Stimulated activated CD8-positive, alpha-beta memory T cell treated with anti-CD3 and anti-CD28 coated beads, Interleukin-2, amount 100 ng/mL, for 48 hours (primary cell): ENCODE data around the gene XPNPEP1.

Experiments used
- DNase-seq, 2 donors: peaks; one replicate each; pipeline ENCODE4 v3.0.0-alpha.2; 2020; ENCODE audit warnings: low read depth in 2 of 2

XPNPEP1 gene

GRCh38 chr10:109922976-109923921 is at the start of gene XPNPEP1:
XPNPEP1 (minus strand) TSS chr10:109923511; CDS start chr10:109923433, 78 bp downstream.
- peak; percentile 73 to 75 for DNase-seq

DNA sequence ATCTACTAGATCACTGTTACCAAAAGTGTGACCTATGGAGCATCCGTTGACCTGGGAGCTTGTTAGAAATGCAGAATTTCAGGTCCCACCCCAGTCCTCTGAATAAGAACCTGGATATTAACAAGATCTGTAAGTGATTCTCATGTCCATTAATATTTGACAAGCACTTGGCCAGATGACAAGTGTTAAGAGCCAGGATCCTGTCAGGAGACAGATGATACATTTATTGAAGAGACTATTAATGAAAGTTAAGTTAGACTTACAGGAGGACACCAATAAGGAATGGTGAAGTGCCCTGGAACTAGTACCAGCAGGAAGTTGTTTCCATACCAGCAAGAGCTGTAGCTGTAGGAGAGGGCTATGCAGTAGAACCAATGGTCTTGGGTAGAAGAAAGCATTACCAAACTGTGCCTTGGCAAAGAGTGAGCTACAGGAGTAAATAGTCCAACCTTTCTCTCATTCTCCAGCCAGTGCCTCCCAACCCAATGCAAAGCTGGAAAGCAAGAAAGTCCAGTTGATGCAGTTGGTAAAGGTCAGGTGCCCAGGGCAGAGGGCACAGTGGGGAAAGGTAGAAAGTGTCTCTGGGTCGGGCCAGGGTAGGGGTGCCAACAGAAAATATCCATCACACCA is 49.2 kb upstream of the XPNPEP1 start:
- no peak for DNase-seq

DNA sequence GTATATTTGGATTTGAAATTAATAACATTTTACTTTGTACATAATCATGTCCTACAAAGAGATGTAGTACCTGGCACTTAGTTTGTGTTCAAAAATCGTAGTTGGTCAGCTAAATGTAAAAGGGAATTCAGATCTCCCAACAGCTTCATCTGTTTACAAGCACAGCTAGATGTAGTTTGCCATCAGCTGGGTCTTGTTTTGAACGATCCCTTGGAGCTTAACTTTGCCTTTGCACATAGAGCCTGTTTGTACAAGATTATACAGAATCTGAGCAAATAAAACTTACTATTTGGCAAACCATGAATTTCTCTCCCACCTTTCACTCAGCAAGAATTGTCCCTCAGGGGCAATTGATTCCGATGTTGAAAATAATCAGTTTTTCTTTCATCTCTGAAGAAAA is 48.3 kb upstream of the XPNPEP1 start:
- no peak for DNase-seq

DNA sequence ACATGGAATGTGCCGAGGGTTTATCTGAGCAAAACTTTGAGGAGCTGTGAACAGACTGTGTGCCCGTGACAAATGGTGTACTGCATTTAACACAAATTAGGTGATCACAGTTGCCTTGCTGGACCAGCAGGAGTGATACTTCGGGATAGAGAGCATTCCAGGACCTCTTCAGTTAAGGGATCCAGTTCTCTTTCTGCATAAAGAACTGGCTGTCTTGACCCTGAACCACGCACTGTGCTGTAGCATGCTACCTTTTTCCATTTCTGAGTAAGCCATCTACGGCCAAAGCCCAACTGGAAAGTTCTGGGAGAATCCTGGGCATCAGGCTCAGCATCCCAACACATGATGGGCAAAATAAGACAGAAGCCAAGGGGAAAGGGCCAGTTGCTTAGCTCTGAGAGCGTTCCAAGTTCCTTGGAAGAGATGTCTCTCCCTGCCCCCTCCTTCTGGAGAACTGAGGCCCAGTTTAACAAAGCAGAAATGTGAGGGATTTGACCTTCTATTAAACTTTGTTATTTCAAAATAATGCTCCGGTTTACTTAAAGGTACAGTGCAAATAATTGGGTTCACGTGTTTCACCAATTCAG is 46.5 kb upstream of the XPNPEP1 start:
- no peak for DNase-seq

DNA sequence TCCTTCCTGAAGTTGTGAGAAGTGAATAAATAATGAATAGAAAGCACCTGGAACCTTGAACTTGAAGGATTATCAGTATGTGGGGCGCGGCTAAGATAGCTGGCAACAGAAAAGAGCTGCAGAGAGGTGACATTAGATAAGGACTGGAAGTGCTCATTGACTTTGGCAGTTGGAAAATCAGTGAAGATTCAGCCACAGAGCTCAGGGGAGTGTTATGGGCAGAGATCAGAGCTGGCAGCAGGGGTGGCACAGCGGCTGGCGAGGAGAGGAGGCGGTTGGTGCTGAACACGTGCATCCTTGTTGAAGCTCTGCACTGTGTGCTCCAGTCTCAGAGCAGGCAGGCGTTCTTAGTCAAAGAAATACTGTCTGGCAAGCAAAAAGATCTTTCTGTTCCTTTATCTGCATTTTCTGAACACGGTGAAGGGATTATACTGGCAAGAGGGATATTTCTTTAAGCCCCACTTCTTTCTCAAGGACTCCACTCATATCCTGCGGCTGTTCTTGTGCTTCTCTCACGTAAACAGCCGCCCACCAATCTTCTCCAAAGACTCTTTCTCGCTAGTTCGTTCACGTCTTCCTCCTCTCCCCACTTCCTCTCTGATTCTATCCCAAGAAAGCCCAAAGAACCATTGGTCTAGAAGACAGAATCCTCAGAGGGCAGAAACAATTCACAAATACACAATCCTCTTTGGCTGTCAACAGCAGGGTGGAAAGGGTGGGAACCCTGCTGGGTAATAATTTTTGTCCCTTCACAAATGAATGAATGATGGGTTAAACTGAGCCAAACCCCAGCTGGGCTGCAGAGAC is 45.8 kb upstream of the XPNPEP1 start:
- DNase-seq, result no peak

DNA sequence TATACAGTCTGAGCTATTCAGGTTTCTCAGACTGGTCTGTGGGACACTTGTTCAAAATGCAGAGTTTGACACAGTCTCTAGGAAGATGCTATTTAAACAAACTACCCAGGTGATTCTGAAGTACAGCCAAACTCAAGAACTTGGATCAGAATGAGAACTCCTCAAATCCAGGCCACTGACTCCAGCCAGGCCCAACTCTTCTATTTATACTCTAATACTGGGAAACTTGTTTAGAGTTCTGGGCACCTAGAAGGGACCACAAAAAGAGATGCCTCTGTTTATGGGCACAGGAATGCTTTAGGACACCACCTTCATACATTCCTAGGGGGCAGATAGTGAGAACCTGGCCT is 44.4 kb upstream of the XPNPEP1 start:
- no peak for DNase-seq

DNA sequence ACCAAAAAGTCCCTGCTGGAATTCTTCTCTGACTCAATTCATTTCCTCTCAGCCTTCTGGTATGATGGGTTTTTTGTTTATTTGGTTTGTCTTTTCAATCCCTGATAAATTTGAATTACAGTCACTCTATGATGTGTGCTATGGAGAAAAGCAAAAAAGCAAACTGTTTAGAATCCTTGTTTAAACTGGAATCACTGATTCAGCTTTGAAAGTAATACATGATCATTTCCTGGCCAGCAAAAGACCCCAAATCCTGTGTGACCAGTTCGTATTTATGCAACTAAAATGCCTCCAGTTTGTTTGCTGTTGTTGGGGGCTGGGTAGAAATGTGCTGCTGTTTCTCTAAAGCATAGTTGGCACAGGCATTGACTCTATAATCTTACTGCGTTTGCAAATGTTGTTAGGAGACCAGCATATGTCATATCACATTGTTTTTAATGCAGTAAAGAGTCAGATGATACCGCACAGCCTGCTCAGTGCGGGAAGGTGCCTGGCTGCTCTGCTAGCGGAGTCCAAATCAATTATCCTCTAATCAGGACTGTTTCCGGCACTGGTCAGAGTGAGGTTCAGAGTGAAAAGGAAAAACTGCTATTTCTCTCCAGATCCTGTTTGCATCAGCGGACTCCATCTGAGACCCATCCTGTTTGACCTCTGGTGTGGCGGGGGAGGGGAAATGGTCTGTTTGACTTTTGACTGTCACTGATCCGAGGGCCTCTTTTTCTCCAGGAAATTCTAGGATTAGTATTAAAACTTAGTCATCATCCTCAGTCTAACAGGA is 43.8 kb upstream of the XPNPEP1 start:
- no peak for DNase-seq

DNA sequence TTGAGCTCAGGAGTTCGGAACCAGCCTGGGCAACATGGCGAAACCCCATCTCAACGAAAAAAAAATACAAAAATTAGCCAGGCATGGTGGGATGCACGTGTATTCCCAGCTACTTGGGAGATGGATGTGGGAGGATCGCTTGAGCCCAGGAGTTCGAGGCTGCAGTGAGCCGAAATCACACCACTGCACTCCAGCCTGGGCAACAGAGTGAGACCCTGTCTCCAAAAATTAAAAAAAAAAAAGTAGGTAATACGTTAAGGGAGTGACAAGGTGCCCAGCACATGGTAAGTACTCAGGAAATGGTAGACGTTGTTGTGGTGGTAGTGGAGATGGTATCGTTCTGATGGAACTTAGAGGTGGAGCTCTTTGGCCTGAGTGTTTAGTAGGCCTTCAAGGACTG is 41.0 kb upstream of the XPNPEP1 start:
- DNase-seq, result no peak

GRCh38 chr10:109963439-109963838 is 40.1 kb upstream of the XPNPEP1 start:
- DNase-seq, result no peak

DNA sequence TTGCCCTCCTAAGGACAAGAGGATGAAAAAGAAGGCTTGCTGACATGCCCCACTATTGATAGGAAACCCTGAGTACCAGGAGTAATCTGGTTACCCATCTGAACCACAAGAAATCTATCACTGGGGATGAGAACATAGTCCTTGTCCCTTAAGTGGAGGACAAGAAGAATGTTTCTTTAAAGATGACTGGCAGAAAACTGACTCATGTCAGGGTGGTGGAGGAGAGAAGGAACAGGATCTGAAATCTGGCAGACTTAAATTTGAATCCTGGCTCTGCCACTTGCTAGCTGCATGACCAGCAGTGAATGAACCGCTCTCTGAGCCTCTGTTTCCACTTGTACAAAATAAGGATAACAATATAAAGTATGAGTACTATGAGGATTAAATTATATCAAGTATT is 38.9 kb upstream of the XPNPEP1 start:
- no peak for DNase-seq

DNA sequence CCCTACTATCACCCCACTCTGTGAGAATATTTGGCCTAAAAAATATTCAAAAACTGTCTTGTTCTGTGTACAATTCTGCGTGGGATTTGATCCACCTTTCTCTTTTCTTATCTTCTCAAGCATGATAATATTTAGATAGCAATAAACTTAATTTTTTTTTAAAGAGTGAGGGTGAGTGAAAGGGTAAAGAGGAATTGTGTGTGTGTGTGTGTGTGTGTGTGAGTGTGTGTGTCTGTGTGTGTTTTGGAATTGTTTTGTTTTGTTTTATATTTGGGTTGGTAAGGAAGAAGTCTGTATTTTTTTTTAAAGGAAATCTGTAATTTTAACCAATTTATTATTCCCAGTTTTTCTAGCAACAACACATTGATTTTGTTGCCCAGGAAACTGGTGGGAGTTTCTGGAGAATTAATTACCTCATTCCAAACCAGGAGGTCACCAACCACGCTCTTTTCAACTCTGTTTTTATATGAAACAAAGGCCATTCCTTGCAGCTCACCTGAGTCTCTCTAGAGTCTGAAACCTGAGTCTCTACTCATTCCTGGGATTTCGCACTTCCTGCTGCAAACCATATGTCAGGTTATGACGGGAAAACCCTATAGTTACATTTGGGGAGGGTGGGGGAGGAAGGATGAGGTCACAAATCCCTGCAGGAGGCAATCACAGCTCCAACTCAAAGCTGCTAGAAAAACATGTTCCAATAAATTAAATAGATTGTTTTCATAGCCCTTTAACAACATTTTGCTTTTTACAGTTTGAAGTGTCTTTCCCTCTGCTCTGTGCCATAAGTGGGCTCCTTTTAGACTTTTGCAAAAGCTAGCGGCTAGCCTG is 38.1 kb upstream of the XPNPEP1 start:
- DNase-seq, result no peak

DNA sequence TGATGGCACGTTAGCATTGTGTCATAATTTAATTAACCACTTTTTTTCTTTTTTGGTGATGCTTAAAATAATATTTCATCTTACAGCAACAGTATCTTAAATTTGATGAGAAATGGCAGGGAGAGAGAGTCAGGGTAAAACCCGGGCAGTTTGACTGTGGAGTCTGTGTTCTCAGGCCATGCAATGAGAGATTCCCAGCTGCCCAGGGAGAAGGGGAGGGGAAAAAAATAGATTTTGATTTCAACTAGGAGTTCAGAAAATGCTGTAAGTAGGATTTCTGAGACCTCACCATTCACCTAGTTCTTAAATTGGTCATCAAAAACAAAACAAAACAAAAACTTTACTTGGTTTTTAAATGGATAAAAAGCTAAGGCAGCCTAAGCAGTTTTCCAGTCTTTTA is 37.4 kb upstream of the XPNPEP1 start:
- no peak for DNase-seq

GRCh38 chr10:109959259-109960145 is 36.2 kb upstream of the XPNPEP1 start:
- DNase-seq, result no peak

DNA sequence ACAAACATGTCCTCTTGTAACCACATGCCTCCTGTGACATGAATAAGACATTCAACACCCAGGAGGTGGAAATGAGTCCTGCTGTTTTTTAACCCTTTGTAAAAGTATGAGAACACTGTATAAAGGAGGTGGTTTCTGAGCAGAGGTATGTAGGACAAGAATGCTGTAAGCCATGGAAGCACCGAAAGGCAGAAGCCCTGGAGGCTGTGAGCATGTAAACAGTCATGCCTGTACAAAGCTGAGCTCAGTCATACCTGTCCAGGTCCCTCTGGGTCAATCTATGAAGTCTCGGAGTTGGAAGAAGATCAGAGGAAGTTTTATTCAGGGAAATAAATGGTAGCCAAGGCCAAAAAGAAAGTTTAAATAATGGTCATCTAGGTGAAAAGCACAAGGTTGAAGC is 34.7 kb upstream of the XPNPEP1 start:
- no peak for DNase-seq

DNA sequence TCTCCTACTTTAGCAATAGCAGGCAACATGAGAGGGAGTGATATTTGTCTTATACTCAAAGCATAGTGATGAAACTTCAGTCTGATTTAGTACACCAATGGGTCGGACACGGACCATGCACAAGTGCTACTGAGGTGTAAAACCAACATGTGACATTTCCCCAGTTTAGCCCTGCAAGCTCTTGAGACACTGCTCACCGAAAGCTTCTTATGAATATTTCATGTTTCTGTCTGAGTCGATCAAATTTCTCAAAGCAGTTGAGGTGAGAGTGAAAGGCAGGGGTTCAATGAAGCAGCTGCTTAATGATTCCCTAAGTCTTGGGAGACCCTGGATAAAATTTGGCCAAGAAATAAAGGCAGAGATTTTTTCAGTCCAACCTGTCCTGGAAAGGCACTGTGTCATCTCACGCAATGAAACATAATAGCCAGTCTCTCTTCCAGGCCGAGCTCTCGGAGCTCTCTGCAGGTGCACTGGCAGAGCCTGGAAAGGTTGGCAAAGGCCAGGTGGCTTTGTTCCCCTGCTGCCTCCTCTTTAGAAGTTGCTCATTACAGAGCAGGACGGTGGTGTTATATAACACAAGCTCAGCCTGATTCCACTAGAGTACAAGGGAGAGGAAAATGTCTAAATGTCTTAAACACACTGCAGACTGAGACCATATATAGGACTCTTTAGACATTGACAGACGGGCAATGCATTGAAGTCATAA is 33.9 kb upstream of the XPNPEP1 start:
- DNase-seq, result no peak

GRCh38 chr10:109956454-109957091 is 33.3 kb upstream of the XPNPEP1 start:
- DNase-seq, result peak in 1 of 2 donors; percentile 5

GRCh38 chr10:109953766-109954165 is 30.5 kb upstream of the XPNPEP1 start:
- DNase-seq, result no peak

GRCh38 chr10:109952526-109952925 is 29.2 kb upstream of the XPNPEP1 start:
- no peak for DNase-seq
